Choroid plexus epithelial cell (primary cell): ENCODE data around the gene ARPIN.
A peak's percentile ranks its signal among the peaks of the same experiment; 100 is the strongest.

Source experiments
- DNase-seq: peaks from one replicate; pipeline ENCODE4 v3.0.0-alpha.2; 2010; ENCODE audit warnings: low read depth
- H3K4me3 ChIP-seq: 2 replicates; pipeline ENCODE4 v1.5.1; 2011; ENCODE audit warnings: low read depth, mild to moderate bottlenecking, control low read depth, low read length, moderate library complexity
- TF ChIP-seq, protein P1 (sequence below): conservative IDR thresholded peaks from 2 replicates; pipeline ENCODE4 v1.5.1; 2011; ENCODE audit warnings: low read depth, mild to moderate bottlenecking, control low read depth, inconsistent platforms, low read length, moderate library complexity

ARPIN gene

DNA sequence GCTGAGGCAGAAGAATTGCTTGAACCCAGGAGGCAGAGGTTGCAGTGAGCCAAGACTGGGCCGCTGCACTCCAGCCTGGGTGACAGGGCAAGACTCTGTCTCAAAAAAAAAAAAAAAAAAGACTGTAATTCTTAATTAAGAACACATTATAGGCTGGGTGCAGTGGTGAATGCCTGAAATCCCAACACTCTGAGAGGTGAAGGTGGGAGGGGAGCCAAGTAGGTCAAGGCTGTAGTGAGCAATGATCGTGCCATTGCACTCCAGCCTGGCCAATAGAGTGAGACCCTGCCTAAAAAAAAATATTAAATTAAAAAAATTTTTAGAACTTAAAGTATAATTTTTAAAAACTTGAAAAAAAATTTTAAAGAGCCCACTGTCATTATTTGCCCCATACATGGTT lies 13.4 kb upstream of the ARPIN start:
- no peak overlapping the region for H3K4me3 ChIP-seq
- TF ChIP-seq, protein P1, sequence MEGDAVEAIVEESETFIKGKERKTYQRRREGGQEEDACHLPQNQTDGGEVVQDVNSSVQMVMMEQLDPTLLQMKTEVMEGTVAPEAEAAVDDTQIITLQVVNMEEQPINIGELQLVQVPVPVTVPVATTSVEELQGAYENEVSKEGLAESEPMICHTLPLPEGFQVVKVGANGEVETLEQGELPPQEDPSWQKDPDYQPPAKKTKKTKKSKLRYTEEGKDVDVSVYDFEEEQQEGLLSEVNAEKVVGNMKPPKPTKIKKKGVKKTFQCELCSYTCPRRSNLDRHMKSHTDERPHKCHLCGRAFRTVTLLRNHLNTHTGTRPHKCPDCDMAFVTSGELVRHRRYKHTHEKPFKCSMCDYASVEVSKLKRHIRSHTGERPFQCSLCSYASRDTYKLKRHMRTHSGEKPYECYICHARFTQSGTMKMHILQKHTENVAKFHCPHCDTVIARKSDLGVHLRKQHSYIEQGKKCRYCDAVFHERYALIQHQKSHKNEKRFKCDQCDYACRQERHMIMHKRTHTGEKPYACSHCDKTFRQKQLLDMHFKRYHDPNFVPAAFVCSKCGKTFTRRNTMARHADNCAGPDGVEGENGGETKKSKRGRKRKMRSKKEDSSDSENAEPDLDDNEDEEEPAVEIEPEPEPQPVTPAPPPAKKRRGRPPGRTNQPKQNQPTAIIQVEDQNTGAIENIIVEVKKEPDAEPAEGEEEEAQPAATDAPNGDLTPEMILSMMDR: no peak
- no peak for DNase-seq

DNA sequence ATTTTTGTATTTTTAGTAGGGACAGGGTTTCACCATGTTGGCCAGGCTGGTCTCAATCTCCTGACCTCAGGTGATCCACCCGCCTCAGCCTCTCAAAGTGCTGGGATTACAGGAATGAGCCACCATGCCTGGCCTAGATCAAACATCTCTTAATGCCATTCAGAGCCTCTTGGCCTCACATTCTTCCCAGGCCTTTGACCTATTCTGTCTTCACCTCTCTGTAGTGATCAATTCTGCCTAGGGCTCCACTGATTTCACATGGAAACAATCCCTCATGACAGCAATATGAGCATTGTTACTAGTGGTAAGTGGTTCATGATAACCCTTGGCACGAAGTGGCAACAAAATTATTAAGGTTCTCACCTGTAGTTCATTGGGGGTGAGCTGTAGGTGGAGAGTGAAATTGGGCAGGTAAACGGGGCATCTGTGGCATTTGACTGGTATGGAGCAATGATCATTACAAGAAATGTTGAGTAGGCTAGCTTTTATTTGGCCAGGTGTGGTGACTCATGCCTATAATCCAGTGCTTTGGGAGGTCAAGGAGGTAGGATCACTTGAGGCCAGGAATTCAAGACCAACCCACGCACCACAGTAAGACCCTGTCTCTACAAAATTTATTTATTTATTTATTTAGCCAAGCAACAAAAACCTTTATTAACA lies 4.8 kb upstream of the ARPIN start:
- no peak for DNase-seq
- TF ChIP-seq, protein P1: no peak
- H3K4me3 ChIP-seq: no peak overlapping the region

GRCh38 chr15:89916660-89917059 lies 3.9 kb upstream of the ARPIN start:
- no peak overlapping the region for H3K4me3 ChIP-seq
- DNase-seq: no peak
- TF ChIP-seq, protein P1: no peak

DNA sequence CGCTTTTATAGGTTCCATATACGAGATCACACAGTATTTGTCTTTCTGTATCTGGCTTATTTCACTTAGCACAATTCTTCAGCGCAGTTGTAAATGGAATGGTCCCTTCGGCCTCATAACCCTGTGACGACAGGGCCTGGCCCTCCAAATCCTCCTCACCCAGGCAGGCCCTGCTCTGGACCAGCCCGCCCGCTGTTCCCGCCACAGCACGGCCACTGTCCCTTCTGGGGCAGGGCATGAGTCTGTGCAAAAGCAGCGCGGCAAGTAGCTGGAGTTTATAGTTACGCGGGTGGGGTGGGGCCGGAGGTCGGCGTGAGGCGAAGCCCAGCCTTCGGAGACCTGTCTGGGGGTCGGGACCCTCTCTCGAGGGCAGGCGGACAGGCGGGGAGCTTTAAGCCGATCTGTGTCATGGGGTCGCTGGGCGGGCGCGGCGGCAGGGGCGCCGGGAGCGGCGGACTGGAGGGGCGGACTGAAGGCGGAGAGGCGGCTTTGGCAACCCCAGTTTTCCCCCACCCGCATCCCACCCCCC lies 543 bp downstream of the ARPIN start:
- H3K4me3 ChIP-seq: peak overlapping the region; percentile 75
- TF ChIP-seq, protein P1: no peak
- peak; percentile 13 for DNase-seq

DNA sequence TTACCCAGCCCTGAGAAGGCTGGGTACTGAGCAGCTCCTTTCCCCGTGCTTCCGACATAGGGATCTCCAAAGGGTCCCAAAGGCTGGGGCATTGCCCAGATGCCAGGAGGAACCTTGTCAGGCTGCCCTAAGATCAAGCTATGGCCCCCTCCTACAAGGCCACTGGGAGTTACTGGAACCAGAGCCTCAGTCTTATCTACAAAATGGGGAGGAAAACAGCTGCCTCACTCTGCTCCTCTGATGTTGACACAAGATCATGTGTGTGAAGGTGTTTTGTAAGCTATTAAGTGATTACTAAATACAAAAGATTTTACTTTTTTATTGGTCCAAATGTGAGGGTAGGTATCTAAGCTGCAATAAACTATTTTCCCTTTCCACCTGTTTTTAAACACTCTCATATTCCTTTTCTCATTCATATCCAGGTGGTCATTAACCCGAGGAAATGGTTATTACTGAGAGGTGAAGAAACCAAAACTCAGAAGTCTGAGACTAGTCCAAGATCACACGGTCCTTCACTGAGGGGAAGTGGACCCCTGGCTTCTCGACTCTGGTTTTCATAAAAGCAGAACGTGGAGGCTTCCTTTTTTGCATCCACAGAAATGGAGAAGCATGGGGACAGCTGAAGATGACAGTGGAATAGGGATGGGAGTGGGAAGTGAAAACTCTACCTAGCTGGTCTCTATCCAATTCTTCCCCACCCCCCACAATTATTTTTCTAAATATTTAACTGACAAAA lies 1.7 kb downstream of the ARPIN start:
- no peak for DNase-seq
- TF ChIP-seq, protein P1: no peak

GRCh38 chr15:89909611-89910010 lies 3.1 kb downstream of the ARPIN start:
- TF ChIP-seq, protein P1: no peak
- H3K4me3 ChIP-seq: no peak overlapping the region
- no peak for DNase-seq

More for the DNA sequence above, 1.7 kb downstream of the ARPIN start:
- H3K4me3 ChIP-seq: no peak overlapping the region
